Liver (tissue), 9 donors: ENCODE data around the gene KAT5. TPM values are rescaled to one million over a fixed set of nuclear protein-coding genes. Genes with fewer than 3 reads are reported as not detected.
A peak's percentile ranks its signal among the peaks of the same experiment; 100 is the strongest.

Experiments used
- DNase-seq: peaks from one replicate; pipeline ENCODE4 v3.0.0-alpha.2; 2017; ENCODE audit warnings: low spot score
- H3K27ac ChIP-seq, 2 donors: one replicate each; pipeline ENCODE4 v1.7.0; 2013; ENCODE audit warnings: inconsistent platforms in 2 of 2, low read length in 2 of 2, control low read depth in 1 of 2, low read depth in 1 of 2, mild to moderate bottlenecking in 1 of 2
- H3K27me3 ChIP-seq, 4 donors: one replicate each; pipeline versions ENCODE4 v1.6.1 to v1.7.0; 2013; ENCODE audit warnings: low read length in 3 of 4, inconsistent platforms in 1 of 4, mild to moderate bottlenecking in 1 of 4, moderate library complexity in 1 of 4; ENCODE audit not compliant: control insufficient read depth in 4 of 4, insufficient read depth in 4 of 4
- H3K36me3 ChIP-seq, 4 donors: one replicate each; pipeline versions ENCODE4 v1.6.1 to v1.7.0; 2013; ENCODE audit warnings: low read length in 3 of 4, mild to moderate bottlenecking in 3 of 4, low read depth in 1 of 4, moderate library complexity in 1 of 4; ENCODE audit not compliant: control insufficient read depth in 4 of 4, insufficient read depth in 3 of 4
- H3K4me1 ChIP-seq, 4 donors: one replicate each; pipeline versions ENCODE4 v1.6.1 to v1.7.0; 2013; ENCODE audit warnings: low read length in 3 of 4, mild to moderate bottlenecking in 3 of 4, moderate library complexity in 1 of 4; ENCODE audit not compliant: control insufficient read depth in 4 of 4, insufficient read depth in 4 of 4
- H3K4me3 ChIP-seq, 3 donors: one replicate each; pipeline versions ENCODE4 v1.6.1 to v1.7.0; 2013; ENCODE audit warnings: low read length in 3 of 3, control low read depth in 1 of 3, low read depth in 1 of 3, mild to moderate bottlenecking in 1 of 3
- H3K9ac ChIP-seq, 2 donors: one replicate each; pipeline ENCODE4 v1.7.0; 2013; ENCODE audit warnings: low read length in 2 of 2, mild to moderate bottlenecking in 2 of 2, moderate library complexity in 2 of 2, control low read depth in 1 of 2, low read depth in 1 of 2
- H3K9me3 ChIP-seq, 4 donors: one replicate each; pipeline versions ENCODE4 v1.6.1 to v1.7.0; 2013; ENCODE audit warnings: low read length in 3 of 4; ENCODE audit not compliant: control insufficient read depth in 4 of 4
- CTCF ChIP-seq: fragments of 150-350 bp; IDR thresholded peaks from 2 replicates; pipeline ENCODE4 v1.5.1; 2017; ENCODE audit warnings: improper control_type of control experiment, low read depth, low read length; ENCODE audit not compliant: missing input control
- EGR1 ChIP-seq, 2 donors: IDR thresholded peaks; 2 replicates each; pipeline ENCODE4 v1.6.1; 2016 to 2018; ENCODE audit warnings: antibody characterized with exemption in 2 of 2, low read depth in 2 of 2
- FOXA1 ChIP-seq: IDR thresholded peaks from 2 replicates; pipeline ENCODE4 v1.6.1; 2016; ENCODE audit warnings: antibody characterized with exemption
- FOXA2 ChIP-seq: IDR thresholded peaks from 2 replicates; pipeline ENCODE4 v1.6.1; 2016; ENCODE audit warnings: antibody characterized with exemption
- GABPA ChIP-seq, 2 donors: IDR thresholded peaks in 1 of 2; conservative IDR thresholded peaks in 1 of 2; 2 replicates each; pipeline ENCODE4 v1.6.1; 2016; ENCODE audit warnings: antibody characterized with exemption in 2 of 2, mild to moderate bottlenecking in 1 of 2, moderate library complexity in 1 of 2
- HNF4A ChIP-seq, 2 donors: conservative IDR thresholded peaks; 2 replicates each; pipeline ENCODE4 v1.6.1; 2016; ENCODE audit warnings: antibody characterized with exemption in 2 of 2, mild to moderate bottlenecking in 2 of 2
- HNF4G ChIP-seq: IDR thresholded peaks from 2 replicates; pipeline ENCODE4 v1.6.1; 2016; ENCODE audit warnings: antibody characterized with exemption
- JUND ChIP-seq, 2 donors: IDR thresholded peaks; 2 replicates each; pipeline ENCODE4 v1.6.1; 2016; ENCODE audit warnings: antibody characterized with exemption in 2 of 2
- MAX ChIP-seq: IDR thresholded peaks from 2 replicates; pipeline ENCODE4 v1.6.1; 2016; ENCODE audit warnings: antibody characterized with exemption
- NR2F2 ChIP-seq: IDR thresholded peaks from 2 replicates; pipeline ENCODE4 v1.6.1; 2016; ENCODE audit warnings: antibody characterized with exemption
- RAD21 ChIP-seq, 2 donors: IDR thresholded peaks; 2 replicates each; pipeline ENCODE4 v1.6.1; 2016; ENCODE audit warnings: antibody characterized with exemption in 2 of 2, mild to moderate bottlenecking in 2 of 2
- REST ChIP-seq: IDR thresholded peaks from 2 replicates; pipeline ENCODE4 v1.6.1; 2016; ENCODE audit warnings: antibody characterized with exemption, mild to moderate bottlenecking
- RXRA ChIP-seq, 2 donors: IDR thresholded peaks; 2 replicates each; pipeline ENCODE4 v1.6.1; 2017 to 2018; ENCODE audit warnings: antibody characterized with exemption in 2 of 2, mild to moderate bottlenecking in 1 of 2
- SP1 ChIP-seq: IDR thresholded peaks from 2 replicates; pipeline ENCODE4 v1.6.1; 2018; ENCODE audit warnings: antibody characterized with exemption, mild to moderate bottlenecking
- TAF1 ChIP-seq: conservative IDR thresholded peaks from 2 replicates; pipeline ENCODE4 v1.6.1; 2016; ENCODE audit warnings: antibody characterized with exemption, mild to moderate bottlenecking
- YY1 ChIP-seq: IDR thresholded peaks from 2 replicates; pipeline ENCODE4 v1.6.1; 2016; ENCODE audit warnings: antibody characterized with exemption, mild to moderate bottlenecking
- ZBTB33 ChIP-seq: IDR thresholded peaks from 2 replicates; pipeline ENCODE4 v1.6.1; 2016; ENCODE audit warnings: antibody characterized with exemption
- WGBS: extraction: QIAGEN DNeasy Blood & Tissue Kit; methylation state at CpG from one replicate; pipeline ENCODE4 v1.1.7; 2013; 5-methylcytosine and 5-hydroxymethylcytosine counted together
- polyA plus RNA-seq, 2 donors: library from polyadenylated mRNA; stranded (reverse) in 1 of 2; unstranded in 1 of 2; fragments of 200-250 nt in 1 of 2; fragments of >200 nt in 1 of 2; fragmentation: Nextera tagmentation in 1 of 2; extraction: Ambion mirVana in 1 of 2; gene quantifications; one replicate each; pipeline versions ENCODE4 v1.2.1 to v1.2.3, GENCODE V29; 2013 to 2015
- total RNA-seq, 2 donors: library from RNA; depleted of rRNA; stranded (reverse); fragments of >200 nt; gene quantifications; one replicate each; pipeline ENCODE4 v1.2.3, GENCODE V29; 2014
- TF ChIP-seq, protein P1 (sequence below): IDR thresholded peaks from 2 replicates; pipeline ENCODE4 v1.6.1; 2016; ENCODE audit warnings: antibody characterized with exemption
- donor health status: healthy.
- donor health status: healthy.
- donor health status: healthy.
- donor health status: healthy.
- donor health status: healthy.

The KAT5 gene
- total and polyA plus RNA-seq, 4 donors, result 15.5 to 22.9 (median 18.4) TPM

DNA sequence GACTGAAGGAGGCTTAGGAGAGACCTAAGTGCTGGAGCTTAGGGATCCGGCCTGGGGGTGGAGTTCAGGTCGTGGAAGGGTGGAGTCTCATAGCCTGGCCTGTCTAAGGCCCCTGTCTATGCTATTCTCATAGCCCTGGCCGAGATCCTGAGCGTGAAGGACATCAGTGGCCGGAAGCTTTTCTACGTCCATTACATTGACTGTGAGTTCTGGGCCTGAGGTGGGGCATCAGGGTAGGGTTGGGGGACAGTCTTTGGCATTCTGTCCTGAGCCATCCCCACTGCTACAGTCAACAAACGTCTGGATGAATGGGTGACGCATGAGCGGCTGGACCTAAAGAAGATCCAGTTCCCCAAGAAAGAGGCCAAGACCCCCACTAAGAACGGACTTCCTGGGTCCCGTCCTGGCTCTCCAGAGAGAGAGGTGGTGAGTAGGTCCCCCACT is 603 bp downstream of the KAT5 start:
- H3K27ac ChIP-seq, result peak overlapping the region; percentile 97 to 99
- DNase-seq, result no peak
- peaks cover 1 to 13% (median 6%) of the 10 kb centered on the region in 4 donors for H3K4me1 ChIP-seq
- no peak overlapping the region for H3K9ac ChIP-seq
- no peaks in the 10 kb centered on the region for H3K27me3 ChIP-seq
- H3K9me3 ChIP-seq, result no peaks in the 10 kb centered on the region
- peak in 1 of 2 donors; percentile 3 for TF ChIP-seq HNF4A (conservative IDR thresholded peaks at IDR 0.05)
- TF ChIP-seq RXRA (IDR thresholded peaks at IDR 0.05), result no peak
- peaks cover 10 to 39% (median 30%) of the 10 kb centered on the region in 4 donors for H3K36me3 ChIP-seq
- peak overlapping the region; percentile 58 to 85 (median 78) for H3K4me3 ChIP-seq
- 45% methylated on average over 11 of the region's 11 CpGs for WGBS

- H3K9ac ChIP-seq, result no peak overlapping the region
- no peaks in the 10 kb centered on the region for H3K9me3 ChIP-seq
- no peaks in the 10 kb centered on the region for H3K27me3 ChIP-seq
- peaks cover 1 to 17% (median 8%) of the 10 kb centered on the region in 4 donors for H3K4me1 ChIP-seq
- no peak overlapping the region for H3K27ac ChIP-seq
- no peak for TF ChIP-seq HNF4A (conservative IDR thresholded peaks at IDR 0.05)
- no peak for TF ChIP-seq EGR1 (IDR thresholded peaks at IDR 0.05; ENCODE audit: low read depth in 2 of 2)
- TF ChIP-seq ZBTB33, result no peak
- no peak for TF ChIP-seq FOXA2
- no peak for TF ChIP-seq RXRA (IDR thresholded peaks at IDR 0.05)
- TF ChIP-seq TAF1, result no peak
- no peak for TF ChIP-seq GABPA (IDR thresholded peaks at IDR 0.05 in 1 of 2, conservative IDR thresholded peaks at IDR 0.05 in 1 of 2)
- no peak for TF ChIP-seq REST
- TF ChIP-seq MAX, result no peak
- TF ChIP-seq CTCF, result no peak
- TF ChIP-seq HNF4G, result no peak
- no peak for TF ChIP-seq YY1
- no peak for TF ChIP-seq RAD21 (IDR thresholded peaks at IDR 0.05)
- TF ChIP-seq FOXA1, result no peak
- TF ChIP-seq, protein P1, sequence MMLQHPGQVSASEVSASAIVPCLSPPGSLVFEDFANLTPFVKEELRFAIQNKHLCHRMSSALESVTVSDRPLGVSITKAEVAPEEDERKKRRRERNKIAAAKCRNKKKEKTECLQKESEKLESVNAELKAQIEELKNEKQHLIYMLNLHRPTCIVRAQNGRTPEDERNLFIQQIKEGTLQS, result no peak
- TF ChIP-seq NR2F2, result no peak
- TF ChIP-seq JUND (IDR thresholded peaks at IDR 0.05), result no peak
- no peak for TF ChIP-seq SP1
- DNase-seq, result no peak
- peaks cover 11 to 47% (median 37%) of the 10 kb centered on the region in 4 donors for H3K36me3 ChIP-seq
- WGBS, result 96% methylated on average over 24 of the region's 24 CpGs
- H3K4me3 ChIP-seq, result no peak overlapping the region
Observed at GRCh38 chr11:65713212-65713969, 1.3 kb downstream of the KAT5 start.
